GM12874 (cell line): Measurements from ENCODE around the gene STX18.

ENCODE experiments used
- TF ChIP-seq, protein P1 (sequence below): IDR thresholded peaks from 2 replicates; pipeline ENCODE4 v1.5.1; 2011; ENCODE audit warnings: low read depth, mild to moderate bottlenecking, control low read depth, low read length, moderate library complexity; ENCODE audit not compliant: insufficient read depth

The STX18 gene

GRCh38 chr4:4423706-4424498 lies 117.9 kb downstream of the STX18 start:
- TF ChIP-seq, protein P1, sequence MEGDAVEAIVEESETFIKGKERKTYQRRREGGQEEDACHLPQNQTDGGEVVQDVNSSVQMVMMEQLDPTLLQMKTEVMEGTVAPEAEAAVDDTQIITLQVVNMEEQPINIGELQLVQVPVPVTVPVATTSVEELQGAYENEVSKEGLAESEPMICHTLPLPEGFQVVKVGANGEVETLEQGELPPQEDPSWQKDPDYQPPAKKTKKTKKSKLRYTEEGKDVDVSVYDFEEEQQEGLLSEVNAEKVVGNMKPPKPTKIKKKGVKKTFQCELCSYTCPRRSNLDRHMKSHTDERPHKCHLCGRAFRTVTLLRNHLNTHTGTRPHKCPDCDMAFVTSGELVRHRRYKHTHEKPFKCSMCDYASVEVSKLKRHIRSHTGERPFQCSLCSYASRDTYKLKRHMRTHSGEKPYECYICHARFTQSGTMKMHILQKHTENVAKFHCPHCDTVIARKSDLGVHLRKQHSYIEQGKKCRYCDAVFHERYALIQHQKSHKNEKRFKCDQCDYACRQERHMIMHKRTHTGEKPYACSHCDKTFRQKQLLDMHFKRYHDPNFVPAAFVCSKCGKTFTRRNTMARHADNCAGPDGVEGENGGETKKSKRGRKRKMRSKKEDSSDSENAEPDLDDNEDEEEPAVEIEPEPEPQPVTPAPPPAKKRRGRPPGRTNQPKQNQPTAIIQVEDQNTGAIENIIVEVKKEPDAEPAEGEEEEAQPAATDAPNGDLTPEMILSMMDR, result no peak

DNA sequence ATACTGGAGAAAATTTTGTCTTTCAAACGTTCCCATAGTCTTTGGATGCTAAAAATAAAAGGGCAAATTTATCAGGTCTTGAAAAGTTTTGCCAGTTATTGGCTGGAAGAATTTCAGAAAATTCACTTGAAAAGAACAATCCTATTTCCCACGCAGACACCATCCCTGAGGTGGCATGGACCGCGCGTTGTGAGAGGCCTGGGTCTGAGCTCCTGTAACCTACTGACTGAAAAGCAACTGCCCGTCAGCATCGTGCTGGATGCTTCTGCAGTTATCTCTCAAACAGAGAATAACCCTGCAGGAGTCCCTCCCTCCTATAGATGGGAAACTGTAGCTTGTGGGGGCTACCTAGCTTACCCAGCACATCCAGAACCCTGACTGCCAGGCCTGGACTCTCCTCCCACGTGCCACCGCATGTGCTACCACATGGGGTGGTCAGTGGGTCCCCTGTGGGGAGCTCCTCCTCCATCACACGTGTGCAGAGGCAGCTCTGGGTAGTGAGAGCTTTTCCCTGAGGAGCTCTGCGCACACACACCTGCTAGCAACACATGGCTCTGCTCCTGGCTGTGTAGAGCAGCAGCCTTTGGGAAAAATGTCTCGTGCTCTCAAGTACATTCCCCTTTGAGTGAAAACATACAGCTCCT lies 118.9 kb downstream of the STX18 start:
- TF ChIP-seq, protein P1, result no peak

GRCh38 chr4:4421356-4421755 lies 120.5 kb downstream of the STX18 start:
- TF ChIP-seq, protein P1, result no peak

DNA sequence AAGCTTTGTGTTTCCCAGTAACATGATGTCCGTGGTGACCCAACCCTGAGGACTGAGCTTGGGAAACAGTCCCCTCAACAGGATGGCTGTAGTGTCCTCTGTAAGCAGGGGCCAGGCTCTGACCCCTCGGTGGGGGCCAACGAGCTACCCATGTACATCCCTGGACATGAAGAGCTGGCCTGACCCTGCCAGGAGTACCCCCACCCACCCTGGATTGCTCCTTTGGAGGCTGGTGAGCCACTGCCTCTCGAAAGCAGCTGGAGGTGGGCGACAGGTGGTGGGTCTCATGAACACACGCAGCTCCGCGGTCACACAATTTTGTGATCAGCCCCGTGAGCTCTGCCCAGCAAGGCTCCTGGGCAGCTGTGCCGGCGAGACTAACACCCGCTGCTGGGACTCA lies 121.4 kb downstream of the STX18 start:
- TF ChIP-seq, protein P1, result no peak

DNA sequence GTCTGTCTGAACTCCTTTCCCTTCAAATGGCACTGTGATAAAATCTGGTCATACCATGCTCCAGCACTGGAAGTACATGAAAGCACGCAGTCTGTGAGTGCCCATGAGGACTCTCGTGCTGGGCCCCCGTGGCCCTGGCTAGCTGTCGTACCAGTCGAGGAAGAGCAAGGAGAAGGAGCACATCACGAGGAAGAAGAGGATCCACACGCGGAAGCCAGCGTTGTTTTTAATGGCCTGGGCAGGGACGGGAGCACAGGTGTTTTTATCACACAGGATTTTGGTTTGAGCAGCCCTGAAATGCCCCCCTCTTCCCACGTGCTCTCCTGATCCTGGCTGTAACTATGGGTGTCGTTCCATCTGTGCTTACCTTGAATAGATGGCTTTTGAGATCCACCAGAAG lies 122.0 kb downstream of the STX18 start:
- TF ChIP-seq, protein P1, result no peak

DNA sequence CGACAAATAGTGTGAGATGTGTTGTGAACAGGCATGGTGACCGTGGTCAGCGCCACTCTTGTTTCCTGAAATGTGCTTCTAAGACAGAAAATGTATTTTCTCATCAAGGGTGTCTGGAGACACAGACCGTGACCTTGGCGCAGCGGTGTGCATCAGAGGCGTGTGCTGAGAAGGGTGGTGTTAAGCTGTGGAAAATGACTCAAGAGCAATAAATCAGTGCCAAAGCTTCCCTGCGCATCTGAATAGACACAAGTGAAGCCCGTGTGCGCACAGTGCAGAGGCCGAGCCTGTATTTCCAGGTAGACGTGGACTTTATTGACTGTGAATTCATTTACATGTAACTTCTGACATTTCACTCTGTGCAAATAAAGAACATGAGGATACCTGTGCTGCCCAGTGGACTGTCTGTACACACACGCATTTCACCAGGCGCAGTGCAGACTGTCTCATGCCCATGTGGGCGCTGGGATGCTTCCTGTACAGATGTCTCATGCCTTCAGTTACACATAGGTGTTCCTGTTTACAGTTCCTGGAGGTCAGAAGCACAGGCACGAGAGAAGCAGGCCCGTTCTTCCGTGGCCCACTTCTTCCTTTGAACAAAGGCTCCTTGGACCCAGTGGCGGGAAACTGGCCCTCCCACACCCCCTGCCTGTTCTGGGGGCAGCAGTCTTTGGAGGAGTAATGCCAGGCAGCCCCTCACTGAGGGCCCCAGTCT lies 123.0 kb downstream of the STX18 start:
- TF ChIP-seq, protein P1, result no peak

DNA sequence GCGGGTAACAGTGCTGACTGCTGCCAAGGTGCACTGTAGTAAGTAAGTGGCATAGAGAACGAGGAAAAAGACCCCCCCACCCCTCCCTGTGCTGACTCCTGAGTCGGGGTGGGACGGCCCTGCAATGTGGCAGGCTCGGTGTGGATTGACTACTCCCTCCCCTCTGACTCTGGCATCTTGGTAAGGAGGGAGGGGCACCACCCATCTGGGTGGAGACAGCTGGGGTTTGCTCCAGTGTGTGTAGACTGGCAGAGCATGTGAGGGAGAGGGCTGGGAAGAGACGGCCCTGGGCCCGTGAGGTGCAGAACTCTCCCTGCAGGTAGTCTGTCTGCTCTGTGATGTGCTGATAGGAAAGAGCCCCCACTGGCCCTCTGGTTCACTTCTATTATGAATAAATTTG lies 124.0 kb downstream of the STX18 start:
- TF ChIP-seq, protein P1, result no peak
